ENCODE measurements around the gene ZDHHC14. TPM values are rescaled to one million over a fixed set of nuclear protein-coding genes. Genes with fewer than 3 reads are reported as not detected.

The ZDHHC14 gene
- total RNA-seq, 1 donor from 2014 or later: 26.1 TPM

DNA sequence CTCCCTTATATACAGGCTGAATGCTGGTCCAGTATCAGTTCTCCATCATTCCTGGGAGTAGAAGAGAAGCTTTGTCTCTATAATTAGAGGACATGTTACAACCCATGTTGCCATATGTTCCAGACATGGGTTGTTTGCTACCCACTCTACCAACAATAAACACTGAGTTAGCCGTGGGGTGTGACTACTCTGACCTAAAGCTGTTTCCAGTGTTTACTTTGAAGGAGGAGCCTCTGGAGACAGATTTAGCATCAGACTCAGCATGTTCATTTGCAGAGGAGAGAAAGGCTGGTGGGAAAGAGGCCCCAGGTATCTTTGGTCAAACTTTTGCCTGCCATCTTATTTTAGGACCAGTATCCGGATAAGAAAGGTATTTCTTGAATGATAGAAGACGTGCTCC is 284.2 kb downstream of the ZDHHC14 start:
- TF ChIP-seq, protein P1, sequence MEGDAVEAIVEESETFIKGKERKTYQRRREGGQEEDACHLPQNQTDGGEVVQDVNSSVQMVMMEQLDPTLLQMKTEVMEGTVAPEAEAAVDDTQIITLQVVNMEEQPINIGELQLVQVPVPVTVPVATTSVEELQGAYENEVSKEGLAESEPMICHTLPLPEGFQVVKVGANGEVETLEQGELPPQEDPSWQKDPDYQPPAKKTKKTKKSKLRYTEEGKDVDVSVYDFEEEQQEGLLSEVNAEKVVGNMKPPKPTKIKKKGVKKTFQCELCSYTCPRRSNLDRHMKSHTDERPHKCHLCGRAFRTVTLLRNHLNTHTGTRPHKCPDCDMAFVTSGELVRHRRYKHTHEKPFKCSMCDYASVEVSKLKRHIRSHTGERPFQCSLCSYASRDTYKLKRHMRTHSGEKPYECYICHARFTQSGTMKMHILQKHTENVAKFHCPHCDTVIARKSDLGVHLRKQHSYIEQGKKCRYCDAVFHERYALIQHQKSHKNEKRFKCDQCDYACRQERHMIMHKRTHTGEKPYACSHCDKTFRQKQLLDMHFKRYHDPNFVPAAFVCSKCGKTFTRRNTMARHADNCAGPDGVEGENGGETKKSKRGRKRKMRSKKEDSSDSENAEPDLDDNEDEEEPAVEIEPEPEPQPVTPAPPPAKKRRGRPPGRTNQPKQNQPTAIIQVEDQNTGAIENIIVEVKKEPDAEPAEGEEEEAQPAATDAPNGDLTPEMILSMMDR (IDR thresholded peaks at IDR 0.05; ENCODE audit: unreplicated experiment): no peak
- peaks cover 9% of the 10 kb centered on the region for H3K27me3 Mint-ChIP-seq (ENCODE audit: unreplicated experiment)
- H3K4me3 Mint-ChIP-seq (ENCODE audit: unreplicated experiment): no peak overlapping the region
- no peak for DNase-seq (ENCODE audit: low spot score)
- H3K4me1 Mint-ChIP-seq (ENCODE audit: unreplicated experiment): peaks cover 26% of the 10 kb centered on the region
- H3K36me3 Mint-ChIP-seq (ENCODE audit: low read depth, unreplicated experiment): peaks cover 12% of the 10 kb centered on the region
- no peak overlapping the region for H3K27ac Mint-ChIP-seq (ENCODE audit: unreplicated experiment)
- H3K9me3 Mint-ChIP-seq (ENCODE audit: unreplicated experiment): no peaks in the 10 kb centered on the region

DNA sequence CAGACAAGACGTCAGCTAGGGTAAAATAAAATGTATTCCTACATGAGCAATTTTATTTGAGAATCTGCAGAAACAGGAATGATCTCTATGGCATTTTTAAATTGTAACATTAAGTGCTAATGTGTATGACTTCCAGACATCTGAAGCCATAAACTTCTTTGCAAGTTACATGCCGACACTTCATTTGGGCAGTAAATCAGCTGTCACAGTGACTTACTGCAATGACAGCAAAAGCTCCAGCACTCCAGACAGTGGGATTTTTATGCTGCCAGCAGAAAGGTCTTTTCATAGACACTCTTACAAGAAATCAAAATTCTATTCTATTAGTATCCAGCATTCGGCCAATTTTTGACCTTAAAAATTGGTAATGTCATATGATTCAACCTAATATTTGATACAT is 285.7 kb downstream of the ZDHHC14 start:
- Mint-ChIP-seq H3K36me3 (ENCODE audit: low read depth, unreplicated experiment) (peaks cover 9% of the 10 kb centered on the region), H3K27ac (ENCODE audit: unreplicated experiment) (no peak overlapping the region), H3K9me3 (ENCODE audit: unreplicated experiment) (no peaks in the 10 kb centered on the region), H3K27me3 (ENCODE audit: unreplicated experiment) (peaks cover 5% of the 10 kb centered on the region), H3K4me3 (ENCODE audit: unreplicated experiment) (no peak overlapping the region), H3K4me1 (ENCODE audit: unreplicated experiment) (peaks cover 27% of the 10 kb centered on the region)
- DNase-seq (ENCODE audit: low spot score): no peak
- TF ChIP-seq, protein P1 (IDR thresholded peaks at IDR 0.05; ENCODE audit: unreplicated experiment): no peak

DNA sequence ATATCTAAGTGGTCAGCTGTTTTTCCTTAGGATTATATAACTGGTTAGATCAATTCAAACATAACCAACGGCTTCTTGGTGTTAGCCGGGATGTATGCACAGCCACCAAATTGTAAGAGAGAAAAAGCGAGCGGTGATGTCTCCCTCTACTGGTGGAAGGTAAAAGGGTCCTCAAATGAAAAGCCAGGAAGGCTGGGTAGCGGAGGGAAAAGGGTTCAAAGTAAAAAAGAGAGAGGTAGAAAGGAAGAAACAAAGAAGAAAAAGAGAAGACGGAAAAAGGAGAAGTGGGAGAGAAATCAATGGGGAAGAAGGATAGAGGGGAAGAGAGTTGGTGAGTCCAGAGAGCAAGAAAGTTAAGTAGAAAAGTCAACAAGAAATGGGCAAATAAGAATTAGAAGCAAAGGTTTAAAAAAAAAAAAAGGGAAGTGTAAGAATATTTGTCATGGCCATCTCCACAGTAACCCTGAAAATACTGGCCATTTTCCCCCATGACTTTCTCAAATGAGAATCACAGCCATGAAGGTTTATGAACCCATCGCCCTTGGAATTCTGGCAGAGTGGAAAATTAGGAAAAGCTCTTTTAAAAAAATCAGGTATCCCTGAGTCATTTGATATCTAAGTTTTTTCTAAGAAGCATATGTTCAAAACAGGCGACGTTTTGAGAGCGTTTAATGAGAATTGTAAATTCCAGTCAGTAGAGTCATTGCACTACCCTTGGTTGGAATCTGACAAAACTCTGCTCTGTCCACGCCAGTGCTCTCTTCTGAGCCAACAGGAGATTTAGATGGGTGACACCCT is 286.4 kb downstream of the ZDHHC14 start:
- H3K36me3 Mint-ChIP-seq (ENCODE audit: low read depth, unreplicated experiment): peaks cover 12% of the 10 kb centered on the region
- H3K9me3 Mint-ChIP-seq (ENCODE audit: unreplicated experiment): no peaks in the 10 kb centered on the region
- H3K4me3 Mint-ChIP-seq (ENCODE audit: unreplicated experiment): no peak overlapping the region
- H3K27ac Mint-ChIP-seq (ENCODE audit: unreplicated experiment): peak overlapping the region; percentile 75
- peaks cover 27% of the 10 kb centered on the region for H3K4me1 Mint-ChIP-seq (ENCODE audit: unreplicated experiment)
- H3K27me3 Mint-ChIP-seq (ENCODE audit: unreplicated experiment): peaks cover 5% of the 10 kb centered on the region
- peak; percentile 66 for DNase-seq (ENCODE audit: low spot score)
- TF ChIP-seq, protein P1 (IDR thresholded peaks at IDR 0.05; ENCODE audit: unreplicated experiment): peak; percentile 84

DNA sequence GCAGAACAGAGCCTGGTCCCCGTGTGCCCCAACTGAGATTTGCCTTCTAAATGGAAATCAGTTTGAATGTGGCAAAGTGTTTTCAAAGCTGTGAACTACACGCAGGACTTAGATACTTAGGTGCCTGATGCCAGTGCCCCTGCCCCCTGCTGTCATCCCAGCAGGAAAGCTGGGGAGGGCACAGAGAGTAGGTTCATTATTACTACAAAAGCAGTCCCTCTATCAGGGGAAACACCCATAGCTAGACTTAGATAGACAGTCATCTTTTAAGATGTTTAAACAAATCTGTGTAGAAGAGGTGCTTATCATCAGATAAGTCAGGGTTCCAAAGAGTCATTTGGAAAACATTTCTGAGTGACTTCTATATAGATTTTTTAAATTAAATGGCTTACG is 287.0 kb downstream of the ZDHHC14 start:
- H3K36me3 Mint-ChIP-seq (ENCODE audit: low read depth, unreplicated experiment): peaks cover 12% of the 10 kb centered on the region
- H3K27me3 Mint-ChIP-seq (ENCODE audit: unreplicated experiment): peaks cover 5% of the 10 kb centered on the region

DNA sequence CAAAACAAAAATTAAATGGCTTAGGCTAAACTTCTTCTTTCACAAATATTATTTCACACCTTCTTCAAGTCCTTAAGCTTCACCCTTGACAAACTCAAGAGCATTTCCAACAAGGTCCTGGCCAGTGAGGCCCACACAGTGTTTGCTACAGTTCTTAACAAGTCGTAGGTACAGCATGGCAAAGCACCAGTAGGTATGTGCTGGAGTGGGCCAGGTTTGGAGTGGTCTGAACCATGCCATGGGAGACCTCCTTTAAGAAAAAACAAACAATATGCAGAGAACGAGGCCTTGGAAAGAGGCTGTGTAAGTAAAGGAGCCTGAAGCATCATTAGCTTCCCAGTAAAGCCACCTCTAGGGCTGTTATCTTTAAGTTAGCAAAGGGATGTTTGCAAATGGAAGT is 287.7 kb downstream of the ZDHHC14 start:
- TF ChIP-seq, protein P1 (IDR thresholded peaks at IDR 0.05; ENCODE audit: unreplicated experiment): no peak
- Mint-ChIP-seq H3K9me3 (ENCODE audit: unreplicated experiment) (no peaks in the 10 kb centered on the region), H3K4me1 (ENCODE audit: unreplicated experiment) (peaks cover 27% of the 10 kb centered on the region), H3K36me3 (ENCODE audit: low read depth, unreplicated experiment) (peaks cover 16% of the 10 kb centered on the region), H3K27me3 (ENCODE audit: unreplicated experiment) (peaks cover 8% of the 10 kb centered on the region), H3K4me3 (ENCODE audit: unreplicated experiment) (no peak overlapping the region), H3K27ac (ENCODE audit: unreplicated experiment) (no peak overlapping the region)
- no peak for DNase-seq (ENCODE audit: low spot score)

More for the DNA sequence above, 287.0 kb downstream of the ZDHHC14 start:
- H3K4me3 Mint-ChIP-seq (ENCODE audit: unreplicated experiment): no peak overlapping the region
- peaks cover 27% of the 10 kb centered on the region for H3K4me1 Mint-ChIP-seq (ENCODE audit: unreplicated experiment)
- no peak for DNase-seq (ENCODE audit: low spot score)
- TF ChIP-seq, protein P1 (IDR thresholded peaks at IDR 0.05; ENCODE audit: unreplicated experiment): no peak
- H3K9me3 Mint-ChIP-seq (ENCODE audit: unreplicated experiment): no peaks in the 10 kb centered on the region
- H3K27ac Mint-ChIP-seq (ENCODE audit: unreplicated experiment): no peak overlapping the region
